Stimulated activated CD8-positive, alpha-beta memory T cell treated with anti-CD3 and anti-CD28 coated beads, Interleukin-7, amount 100 ng/mL, for 1 hour (primary cell): ENCODE results near the gene BSN.
A peak's percentile ranks its signal among the peaks of the same experiment; 100 is the strongest.
"Not testable (repeated sequence)": the region's sequence is repeated elsewhere in the genome, so short reads cannot be mapped to it uniquely, and the experiment has no call there.

ENCODE experiments used
- DNase-seq, 2 donors: peaks; one replicate each; pipeline ENCODE4 v3.0.0-alpha.2; 2020; ENCODE audit warnings: low read depth in 2 of 2

BSN gene

DNA sequence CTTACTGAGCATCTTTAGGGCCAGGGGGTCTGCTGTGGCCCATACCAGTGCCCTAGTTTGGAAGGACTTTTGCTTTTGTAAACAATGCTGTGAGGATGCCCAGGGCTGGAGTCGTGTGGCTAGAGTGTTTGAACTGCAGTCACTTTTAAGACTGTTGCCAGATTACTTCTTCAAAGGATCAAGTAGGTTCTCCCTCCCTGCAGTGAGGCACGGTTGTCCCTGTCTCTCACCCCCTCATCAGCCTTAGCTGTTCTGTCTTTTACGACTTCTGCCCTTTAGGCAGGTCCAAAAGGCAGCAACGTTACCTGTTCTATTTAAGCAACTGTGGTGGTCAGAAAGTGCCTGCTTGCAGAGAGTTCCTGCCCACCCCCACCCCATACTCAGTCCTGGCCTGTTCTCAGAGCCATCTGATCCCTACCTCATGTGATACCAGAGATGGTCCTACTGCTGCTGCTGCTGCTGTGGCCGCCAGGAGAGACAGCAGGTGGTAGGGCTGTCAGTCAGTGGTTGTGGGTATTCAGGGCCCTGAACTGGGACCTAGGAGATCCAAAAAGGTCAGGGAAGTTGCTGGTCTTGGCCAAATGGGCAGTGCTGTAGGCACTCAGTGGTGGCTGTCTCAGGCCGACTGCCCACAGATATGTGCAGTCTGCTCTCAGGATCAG is 140.3 kb downstream of the BSN start:
- not testable (repeated sequence) for DNase-seq

DNA sequence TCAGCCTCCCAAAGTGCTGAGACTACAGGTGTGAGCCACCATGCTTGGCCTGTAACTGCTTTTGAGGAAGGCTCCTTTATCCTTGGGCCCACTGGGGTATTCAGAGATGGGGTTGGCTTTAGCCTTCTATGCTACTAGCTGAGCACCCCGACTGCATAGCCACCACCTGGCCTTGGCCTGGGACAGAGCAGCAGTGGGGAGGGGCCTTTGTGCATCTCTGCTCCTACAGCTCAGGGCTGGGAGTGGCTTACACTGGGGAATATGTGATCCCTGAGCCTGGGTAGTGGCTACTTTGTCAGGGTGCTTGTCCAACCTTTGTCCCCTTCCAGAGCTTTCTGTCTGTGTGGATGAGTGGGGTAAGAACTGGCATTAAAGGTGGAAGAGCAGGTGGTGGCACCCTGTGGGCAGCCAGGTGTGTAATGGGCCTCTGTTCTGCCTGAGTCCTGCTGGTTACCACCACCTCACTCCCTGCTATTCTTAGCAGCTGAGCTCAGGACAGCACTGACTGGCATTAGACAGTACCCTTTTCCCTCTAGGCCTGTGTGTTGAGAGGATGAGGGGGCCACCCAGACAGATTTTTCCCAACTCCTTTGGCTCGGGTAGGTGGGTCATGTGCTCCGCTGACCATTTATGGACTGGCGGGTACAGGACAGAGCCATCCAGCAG is 141.2 kb downstream of the BSN start:
- DNase-seq: not testable (repeated sequence)

DNA sequence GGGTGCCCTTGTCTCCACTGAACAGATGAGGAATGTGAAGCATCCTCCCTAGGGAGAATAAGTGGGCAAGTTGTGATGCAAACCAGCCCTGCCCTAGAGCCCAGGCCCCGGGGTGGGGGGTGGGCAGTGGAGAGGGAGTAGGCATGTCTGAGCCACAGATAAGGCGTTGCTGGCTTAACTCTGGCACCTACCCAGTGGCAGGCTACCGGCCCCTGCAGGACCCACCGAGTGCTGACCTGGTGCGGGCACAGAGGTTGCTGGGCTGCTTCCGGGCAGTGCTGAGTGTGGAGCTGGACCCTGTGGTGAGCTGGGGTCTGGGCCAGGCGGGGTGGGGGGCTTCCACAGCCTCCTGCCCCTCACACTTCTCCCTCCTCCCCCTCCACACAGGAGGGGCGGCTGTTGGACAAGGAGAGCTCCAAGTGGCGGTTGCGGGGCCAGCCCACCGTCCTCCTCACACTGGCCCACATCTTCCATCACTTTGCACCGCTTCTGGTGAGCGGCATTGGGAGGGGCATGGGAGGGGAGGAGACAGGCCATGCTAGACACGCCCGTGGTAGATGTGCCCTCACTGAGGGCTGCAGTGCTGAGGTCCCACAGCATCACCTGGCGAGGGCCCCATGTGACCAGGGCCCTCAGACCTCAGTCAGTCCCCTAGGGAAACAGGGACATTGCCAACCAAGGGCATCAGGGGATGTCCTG is 145.2 kb downstream of the BSN start:
- DNase-seq: no peak

DNA sequence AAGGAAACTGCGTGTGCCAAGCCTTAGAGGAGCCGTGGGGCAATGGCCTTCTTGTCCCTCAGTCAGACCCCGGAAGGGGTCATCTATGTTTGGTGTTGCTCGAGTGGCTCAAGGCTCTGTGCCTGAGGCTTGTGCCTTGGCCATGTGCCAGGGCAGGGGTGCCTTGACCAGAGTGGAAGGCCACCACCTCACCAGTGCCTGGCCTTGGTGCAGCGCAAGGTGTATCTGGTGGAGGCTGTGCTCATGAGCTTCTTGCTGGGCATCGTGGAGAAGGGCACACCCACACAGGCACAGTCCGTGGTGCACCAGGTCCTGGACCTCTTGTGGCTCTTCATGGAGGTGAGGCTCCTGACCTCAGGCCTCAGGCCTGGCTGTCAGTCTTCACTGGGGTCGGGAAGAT is 145.7 kb downstream of the BSN start:
- no peak for DNase-seq

DNA sequence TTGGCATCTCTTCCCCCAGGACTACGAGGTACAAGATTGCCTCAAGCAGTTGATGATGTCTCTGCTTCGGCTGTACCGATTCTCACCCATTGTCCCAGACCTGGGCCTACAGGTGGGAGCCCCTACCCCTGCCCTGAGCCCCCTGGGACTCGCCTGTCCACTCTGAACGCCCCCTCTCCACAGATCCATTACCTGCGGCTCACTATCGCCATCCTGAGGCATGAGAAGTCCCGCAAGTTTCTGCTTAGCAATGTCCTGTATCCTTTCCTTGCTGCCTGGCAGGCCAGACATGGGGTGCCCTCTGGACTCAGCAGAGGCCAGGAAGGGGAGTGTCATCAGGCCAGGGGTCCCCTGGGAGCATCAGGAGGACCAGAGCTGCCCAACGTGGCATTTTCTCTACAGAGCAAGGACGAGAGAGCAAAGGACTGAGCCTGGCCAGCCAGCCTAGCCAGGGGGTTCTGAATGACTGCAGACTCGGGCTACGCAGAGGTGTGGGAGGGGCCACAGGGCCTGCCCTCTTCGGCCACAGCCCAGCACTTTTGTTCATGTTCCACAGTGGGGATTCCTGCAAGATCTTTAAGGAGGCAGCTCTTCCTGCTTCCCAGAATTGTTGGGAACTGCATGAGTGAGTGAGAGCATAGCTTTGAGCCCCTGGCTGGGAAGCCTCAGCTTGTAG is 146.3 kb downstream of the BSN start:
- DNase-seq: no peak

DNA sequence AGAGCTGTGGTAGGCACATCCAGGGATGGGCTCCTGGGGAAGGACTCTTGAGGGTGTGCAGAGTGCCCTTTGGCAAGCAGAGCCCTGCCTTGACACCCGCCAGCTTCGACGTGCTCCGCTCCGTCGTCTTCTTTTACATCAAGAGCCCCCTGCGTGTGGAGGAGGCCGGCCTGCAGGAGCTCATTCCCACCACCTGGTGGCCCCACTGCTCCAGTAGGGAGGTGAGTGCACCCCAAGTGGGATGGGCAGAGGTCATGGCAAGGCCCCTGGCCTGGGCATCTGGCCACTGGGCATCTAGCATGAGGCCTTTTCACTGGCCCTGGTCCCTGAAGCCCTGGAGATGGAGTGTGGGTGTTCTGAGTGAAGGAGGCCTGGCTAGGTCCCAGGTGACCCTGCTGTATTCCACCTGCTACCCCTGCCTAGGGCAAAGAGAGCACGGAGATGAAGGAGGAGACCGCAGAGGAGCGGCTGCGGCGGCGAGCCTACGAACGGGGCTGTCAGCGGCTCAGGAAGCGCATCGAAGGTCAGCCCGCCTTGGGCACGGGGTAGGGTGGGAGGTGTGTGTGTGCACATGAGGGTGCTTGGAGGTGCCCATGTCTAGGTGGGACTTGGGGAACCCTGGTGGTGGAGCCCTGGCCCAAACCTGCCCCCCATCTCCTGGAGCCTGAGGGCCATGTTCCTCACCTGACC is 147.3 kb downstream of the BSN start:
- no peak for DNase-seq

DNA sequence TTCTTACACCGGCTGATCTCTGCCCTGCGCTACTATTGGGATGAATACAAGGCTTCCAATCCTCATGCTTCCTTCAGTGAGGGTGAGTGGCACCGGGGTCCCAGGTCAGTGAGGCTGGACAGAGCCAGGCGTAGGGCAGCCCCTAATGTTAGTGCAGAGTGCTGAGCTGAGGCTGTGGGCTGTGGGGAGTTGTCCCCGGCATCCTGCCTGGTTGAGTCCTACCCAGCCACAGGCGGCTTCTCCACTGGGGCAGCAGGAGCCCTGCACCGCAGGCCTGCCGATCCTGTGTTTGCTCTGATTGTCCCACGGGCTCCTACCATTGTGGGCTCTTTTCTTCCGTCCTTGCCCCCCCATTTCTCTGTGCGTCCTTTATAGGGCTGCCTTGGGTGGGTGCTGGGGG is 148.4 kb downstream of the BSN start:
- no peak for DNase-seq

DNA sequence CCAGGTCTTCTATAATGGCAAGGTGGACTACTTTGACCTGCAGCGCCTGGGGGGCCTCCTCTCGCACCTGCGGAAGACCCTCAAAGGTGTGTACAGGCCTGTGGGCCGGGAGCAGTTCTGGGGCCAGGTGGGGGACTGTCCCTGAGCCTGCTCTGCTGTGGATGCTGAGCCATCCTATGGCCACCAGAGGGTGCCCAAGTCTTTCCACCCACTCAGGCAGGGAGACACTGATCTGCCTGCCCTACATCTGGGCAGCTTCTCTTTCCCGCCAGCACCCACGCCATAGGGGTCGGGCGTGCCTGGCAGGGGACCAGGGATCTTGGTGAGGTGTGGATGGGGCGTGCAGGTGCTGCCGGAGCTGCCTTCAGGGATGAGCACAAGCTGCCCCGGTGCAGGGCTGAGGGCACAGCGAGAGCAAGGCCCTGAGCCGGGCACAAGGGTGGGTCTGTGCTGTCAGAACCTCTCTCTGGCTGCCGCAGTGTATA is 149.2 kb downstream of the BSN start:
- peak; percentile 29 to 34 for DNase-seq

DNA sequence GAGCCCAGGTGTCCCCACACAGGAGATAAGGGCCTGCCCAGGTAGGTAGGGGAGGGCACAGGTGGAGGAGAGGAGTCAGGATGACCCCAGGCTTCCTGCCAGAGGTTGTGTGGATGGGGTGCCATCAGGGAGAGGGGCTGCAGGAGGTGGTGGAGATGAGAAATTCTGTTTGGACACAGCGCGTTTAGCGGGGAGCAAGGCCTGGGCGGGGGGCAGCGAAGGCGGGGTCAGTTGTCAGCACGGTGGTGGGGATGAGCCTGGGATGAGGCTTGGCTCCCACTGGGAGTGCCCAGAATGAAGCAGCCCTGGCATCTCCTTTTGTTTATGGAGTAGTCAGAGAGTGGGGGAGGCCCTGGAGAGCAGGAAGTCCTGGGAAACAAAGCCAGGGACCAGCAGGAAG is 149.7 kb downstream of the BSN start:
- DNase-seq: no peak

DNA sequence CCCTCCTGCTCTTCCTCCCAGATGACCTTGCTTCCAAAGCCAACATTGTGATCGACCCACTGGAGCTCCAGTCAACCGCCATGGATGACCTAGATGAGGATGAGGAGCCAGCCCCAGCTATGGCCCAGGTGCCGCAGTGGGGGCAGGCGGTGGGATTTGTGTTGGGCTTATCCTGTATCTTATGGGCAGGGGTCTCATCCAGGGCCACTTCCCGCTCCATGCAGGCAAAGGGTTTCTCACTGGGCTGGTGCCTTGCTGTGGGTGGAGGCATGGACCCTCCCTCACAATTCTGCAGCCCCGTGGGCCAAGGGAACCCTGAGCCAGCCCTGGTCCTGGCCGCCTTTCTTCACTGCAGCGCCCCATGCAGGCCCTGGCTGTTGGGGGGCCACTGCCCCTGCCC is 150.4 kb downstream of the BSN start:
- no peak for DNase-seq

DNA sequence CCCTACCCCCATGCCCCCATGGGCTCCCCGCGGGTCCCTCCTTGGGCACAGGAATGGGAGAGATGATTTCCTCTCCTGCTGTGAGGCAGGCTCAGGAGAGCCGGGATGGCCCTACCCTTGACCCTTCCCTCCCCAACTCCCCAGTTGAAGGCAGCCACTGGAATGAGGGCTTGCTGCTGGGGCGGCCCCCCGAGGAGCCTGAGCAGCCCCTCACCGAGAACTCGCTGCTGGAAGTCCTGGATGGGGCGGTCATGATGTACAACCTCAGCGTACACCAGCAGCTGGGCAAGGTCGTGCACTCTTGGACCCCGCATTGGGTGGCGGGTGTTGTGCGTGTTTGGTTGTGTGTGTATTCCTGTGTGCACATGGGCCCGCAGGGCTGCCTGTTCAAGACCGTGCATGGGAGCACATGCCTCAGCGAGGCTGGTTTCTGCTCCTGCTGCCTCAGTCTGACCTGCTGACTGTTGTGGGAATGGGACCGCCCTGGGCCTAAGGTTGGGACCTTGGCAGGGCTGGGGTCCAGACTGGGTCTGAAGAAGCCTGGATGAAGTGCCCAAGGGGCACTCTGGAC is 151.2 kb downstream of the BSN start:
- DNase-seq: no peak

DNA sequence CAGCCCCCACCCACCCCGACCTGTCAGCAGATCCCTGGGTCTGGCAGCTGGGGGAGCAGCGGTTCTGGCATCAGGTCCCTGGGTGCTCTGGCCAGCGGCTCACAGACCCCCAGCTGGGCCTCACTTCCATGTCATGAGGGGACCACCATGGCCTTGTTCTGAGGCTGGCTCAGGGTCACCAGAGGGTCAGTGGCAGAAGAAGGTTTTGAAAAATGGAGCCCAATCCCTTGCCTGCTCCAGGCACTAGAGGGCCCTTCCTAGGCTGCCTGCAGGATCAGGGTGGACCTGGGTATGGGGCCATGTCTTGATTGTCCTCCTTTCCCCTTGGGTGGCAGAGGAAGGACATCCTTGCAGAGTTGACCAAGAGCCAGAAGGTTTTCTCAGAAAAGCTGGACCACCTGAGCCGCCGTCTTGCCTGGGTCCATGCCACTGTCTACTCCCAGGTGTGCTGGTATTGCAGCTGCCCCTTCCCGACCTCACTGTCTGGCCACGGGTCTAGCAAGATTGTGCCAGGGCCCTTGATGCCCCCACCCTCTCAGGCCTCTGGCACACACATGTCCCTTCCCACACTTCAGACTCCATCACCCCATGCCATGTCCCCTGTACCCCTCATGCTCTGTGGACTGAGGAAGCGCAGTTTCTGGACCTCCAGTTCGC is 152.3 kb downstream of the BSN start:
- no peak for DNase-seq

DNA sequence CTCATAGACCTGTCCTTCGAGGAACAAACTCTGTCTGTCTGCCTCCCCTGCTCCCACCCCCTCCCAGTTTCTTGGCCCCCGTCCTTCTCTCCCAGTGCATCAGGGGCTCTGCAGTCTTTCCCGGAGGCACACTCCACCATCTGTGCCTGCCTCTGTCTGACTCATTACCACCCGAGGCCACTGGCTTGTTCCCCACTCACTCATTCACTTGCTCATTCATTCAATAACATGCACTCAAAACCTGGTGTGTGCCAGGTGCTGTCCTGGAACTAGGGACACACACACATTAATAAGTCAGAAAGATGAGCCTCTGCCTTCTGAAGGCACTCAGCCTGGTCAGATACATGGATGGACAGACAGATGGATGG is 152.8 kb downstream of the BSN start:
- no peak for DNase-seq

DNA sequence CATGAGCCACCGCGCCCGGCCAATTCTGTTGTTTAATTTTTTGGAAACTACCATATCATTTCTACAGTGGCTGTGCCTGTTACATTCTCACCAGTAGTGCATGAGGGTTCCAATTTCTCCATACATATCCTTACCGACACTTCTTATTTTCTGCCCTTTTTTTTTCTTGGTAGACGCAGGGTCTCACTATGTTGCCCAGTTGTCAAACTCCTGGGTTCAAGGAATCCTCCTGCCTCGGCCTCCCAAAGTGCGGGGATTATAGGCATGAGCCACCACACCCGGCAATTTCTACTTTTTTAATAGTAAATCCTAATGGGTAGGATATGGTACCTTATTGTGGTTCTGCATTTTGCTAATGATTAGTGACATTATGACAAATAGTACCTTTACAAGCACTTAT is 155.6 kb downstream of the BSN start:
- no peak for DNase-seq

DNA sequence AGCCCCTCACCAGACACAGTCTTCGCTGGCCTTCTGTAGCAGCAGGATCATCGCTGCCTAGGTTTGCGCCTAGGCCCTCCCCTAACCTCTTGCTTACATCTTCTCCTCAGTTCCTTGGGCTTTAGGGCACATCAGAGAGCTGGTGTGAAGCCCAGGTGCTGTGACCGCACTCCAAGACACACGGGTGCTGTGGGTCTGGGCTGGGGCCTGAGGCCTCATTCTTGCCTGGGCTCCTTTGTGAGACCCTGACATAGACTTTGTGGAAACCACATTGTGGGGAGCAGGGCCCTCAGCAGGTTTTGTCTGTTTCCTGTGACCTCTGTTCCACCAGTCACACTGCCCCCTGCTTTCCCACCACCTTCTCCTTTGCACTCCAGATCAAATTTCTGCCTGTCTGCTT is 157.2 kb downstream of the BSN start:
- no peak for DNase-seq

DNA sequence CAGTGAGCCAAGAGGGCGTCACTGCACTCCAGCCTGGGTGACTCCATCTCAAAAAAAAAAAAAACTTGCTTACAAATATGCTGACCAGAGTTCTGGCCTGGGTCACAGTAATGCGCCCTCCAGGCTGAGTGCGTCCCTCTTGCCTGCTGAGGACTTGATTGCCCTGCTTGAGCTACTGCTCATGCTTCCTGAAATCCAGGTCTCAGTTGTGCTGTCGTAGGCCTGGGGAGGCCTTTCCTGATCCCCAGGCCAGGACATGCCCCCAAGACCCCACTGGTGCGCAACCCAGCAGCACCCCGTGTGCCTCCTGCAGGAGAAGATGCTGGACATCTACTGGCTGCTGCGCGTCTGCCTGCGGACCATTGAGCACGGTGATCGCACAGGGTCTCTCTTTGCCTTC is 157.9 kb downstream of the BSN start:
- no peak for DNase-seq

DNA sequence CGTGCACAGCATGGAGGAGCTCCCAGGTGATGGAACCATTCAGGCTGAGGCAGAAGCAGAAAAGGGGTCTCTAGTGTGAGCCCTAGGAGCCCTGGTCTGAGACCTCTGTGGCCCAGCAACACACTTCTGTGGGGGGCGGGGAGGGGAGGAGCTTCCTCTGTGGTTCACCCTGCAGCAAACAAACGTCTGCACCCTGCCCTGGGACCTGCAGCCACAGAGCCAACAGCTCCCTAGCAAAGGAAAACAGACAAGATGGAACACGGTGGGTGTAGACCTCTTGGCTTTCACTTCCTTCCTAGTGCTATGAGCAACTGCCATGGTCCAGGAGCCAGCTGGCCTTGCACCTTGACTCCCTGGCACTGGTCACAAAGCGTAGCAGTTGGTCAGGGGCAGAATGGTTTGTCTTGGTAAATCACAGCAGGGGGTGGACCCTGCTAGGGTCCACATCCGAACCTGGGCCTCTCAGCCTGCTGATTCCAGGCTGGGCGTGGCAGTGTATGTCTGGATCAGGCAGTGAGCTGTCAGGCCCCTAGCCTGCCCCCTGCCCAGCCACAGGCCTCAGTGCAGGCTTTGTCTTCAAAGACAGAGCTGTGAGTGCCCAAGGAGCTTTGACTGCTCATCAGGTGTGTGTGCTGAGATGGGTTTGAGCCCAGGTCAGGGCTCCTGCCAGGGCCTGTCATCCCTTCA is 158.5 kb downstream of the BSN start:
- no peak for DNase-seq

DNA sequence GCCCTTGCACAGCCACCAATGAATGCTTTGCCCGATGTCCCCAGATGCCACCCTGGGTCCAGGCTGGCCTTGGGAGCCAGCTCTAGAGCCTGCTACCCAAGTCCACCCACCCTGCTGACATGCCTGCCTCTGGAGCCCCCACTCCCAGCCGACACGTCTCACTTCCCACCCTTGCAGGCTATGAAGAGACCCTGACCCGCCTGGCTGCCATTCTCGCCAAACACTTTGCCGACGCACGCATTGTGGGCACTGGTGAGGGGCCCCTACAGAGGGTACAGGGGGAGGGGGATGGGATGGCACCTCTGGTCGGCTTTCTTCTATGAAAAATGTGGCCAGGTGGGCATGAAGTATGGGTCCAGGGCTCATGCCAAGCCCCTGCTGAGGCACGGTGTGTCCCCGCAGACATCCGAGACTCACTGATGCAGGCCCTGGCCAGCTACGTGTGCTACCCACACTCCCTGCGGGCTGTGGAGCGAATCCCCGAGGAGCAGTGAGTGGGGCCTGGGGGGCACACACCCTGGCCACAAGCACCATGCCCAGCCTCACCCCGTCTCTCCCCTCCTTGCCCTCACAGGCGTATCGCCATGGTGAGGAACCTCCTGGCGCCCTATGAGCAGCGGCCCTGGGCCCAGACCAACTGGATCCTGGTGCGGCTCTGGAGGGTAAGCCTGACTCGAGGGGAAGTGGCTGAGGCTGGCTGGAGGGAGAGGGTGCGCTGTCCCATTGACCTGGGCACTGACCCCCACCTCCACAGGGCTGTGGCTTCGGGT is 159.2 kb downstream of the BSN start:
- no peak for DNase-seq

DNA sequence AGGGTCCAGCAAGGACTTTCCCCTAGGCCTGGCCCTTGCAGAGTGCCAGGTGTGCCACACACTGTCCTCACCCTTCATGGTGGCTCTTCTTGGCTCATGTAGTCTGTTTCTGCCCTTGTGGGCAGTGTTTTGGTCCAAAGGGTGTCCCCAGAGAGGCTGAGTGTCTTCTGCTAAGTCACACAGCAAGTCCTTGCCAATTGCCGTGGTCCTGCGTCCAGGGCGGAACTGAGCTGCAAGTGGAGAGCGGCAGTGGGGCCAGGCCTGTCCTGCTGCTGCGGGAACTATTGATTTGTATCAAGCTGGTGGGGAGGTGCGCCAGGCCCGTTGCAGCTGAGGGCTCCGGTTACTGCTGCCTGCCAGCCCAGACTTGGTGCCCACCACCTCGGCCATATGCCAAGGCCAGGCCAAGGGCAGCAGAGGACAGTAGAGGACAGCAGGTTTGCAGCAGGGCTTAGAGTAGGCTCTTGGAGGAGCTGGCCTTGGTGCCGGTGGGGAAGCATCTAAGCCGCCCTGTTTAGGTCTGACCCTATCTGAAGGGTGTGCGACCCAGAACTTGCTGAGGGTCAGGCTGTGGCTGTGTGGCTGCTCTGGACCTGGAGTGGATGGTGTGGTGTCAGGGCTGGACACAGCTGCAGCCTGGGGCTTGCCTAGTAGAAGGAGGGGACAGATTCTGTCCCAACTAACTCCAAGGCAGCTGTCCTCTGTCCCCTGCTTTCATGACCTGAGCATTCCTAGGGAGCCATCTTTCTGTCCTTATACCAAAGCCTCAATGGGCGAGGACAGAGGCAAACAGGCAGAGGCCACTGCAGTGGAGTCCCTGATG is 160.7 kb downstream of the BSN start:
- no peak for DNase-seq
